HG02870 (cell line): ENCODE measurements around the gene GFER.
A peak's percentile ranks its signal among the peaks of the same experiment; 100 is the strongest.
"Not testable (repeated sequence)": the region's sequence is repeated elsewhere in the genome, so short reads cannot be mapped to it uniquely, and the experiment has no call there.

ENCODE experiments used
- ATAC-seq: cut with Tn5 transposase; IDR thresholded peaks from one replicate; pipeline ENCODE4 v1.9.1; 2021; ENCODE audit warnings: mild to moderate bottlenecking, moderate library complexity; ENCODE audit not compliant: unreplicated experiment

Gene GFER

DNA sequence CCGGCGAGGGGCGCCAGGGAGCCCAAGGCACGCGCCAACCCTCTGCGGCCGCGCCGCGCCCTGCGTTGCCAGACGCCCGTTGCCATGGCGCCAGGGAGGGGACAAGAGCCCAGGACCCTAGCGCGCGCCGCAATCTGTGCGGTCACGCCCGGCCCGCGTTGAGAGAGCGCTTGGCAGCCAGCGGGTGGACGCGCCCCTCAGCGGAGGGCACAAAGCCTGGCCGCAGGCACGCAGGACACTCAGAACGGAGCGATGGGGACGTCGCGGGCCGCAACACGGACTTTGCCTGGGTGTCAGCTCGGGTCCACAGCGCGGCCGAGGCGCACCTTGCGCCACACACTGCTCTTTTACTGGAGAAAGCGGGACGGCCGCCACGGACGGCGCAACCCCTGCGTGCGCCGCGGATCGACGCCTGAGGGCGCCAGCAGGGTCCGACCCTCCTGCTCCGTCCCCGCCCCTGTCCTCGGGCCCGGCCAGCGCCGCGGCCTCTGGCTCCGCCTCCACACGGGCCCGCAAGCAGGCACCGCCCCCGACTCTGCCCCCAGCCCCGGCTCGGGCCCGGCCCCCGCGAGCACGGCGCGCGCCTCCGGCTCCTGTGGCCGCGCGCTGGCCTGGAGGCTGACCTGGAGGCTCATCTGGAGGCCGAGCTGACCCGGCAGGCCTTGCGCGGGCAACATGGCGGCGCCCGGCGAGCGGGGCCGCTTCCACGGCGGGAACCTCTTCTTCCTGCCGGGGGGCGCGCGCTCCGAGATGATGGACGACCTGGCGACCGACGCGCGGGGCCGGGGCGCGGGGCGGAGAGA lies at the start of gene GFER:
GFER (plus strand) TSS at position 650 of the 803 bp plus-strand sequence; CDS start at position 676, 26 bp downstream.
- ATAC-seq: peak; percentile 76

DNA sequence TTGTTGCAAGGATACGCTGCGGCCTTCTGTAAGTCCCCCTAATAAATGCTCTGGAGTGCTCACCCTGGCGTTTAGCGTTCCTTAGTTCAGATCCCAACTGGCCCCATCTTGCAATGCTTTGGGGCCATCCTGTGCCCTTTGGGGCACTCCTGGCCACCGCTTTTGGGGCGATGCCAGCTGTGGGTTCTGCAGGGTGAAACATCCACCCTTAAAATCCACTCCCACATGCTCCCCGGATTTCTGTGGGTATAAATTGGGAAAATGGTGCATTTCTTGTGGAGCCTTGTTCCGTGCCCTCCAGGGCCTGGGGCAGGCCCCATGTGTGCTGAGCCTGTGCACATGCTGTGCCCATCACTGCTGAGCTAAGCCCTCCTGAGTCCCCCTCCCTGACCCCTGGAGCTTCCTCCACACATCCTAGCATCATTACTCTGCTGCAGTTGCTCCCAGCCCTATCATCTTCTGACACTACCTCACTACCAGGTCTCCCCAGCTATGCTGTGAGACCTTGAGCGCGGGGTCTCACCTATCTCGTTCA lies 47.0 kb upstream of the GFER start:
- no peak for ATAC-seq

DNA sequence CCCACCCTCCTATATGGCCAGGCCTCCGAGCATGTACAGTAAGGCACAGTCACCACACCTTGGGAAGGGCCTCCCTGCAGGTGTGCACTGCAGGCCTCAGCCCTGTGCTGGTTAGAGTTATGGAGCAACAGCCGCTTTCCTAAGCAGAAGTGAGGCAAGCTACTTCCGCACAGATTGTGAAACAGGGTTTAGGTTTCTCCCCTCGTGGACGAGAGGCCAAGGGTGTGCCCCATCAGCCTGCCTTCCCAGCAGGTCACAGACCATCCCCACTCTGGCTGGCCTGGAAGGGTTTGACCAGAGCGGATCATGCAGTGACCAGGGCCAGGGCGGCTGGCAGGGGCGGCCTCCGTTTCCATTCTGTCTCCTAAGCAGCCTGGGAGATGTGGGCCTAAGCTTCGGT lies 45.7 kb upstream of the GFER start:
- ATAC-seq: no peak

DNA sequence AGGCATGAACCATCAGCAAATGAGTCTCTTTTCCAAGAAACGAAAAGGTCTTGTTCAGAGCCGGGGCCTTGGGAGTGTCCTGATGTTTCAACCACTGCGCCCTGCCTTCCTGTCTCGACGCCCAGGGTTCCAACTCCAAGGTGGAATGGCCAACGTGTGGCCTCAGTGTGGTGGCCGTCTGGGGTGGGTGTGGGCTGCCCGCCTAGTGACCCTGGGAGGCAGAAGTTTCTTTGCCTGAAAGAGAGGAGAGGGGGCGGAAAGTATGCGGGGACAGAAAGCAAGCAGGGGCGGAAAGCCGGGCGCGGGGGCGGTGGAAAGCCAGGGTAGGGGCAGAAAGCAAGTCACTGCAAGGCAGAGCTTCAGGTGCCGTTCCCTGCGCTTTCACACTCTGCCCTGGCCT lies 45.1 kb upstream of the GFER start:
- no peak for ATAC-seq

DNA sequence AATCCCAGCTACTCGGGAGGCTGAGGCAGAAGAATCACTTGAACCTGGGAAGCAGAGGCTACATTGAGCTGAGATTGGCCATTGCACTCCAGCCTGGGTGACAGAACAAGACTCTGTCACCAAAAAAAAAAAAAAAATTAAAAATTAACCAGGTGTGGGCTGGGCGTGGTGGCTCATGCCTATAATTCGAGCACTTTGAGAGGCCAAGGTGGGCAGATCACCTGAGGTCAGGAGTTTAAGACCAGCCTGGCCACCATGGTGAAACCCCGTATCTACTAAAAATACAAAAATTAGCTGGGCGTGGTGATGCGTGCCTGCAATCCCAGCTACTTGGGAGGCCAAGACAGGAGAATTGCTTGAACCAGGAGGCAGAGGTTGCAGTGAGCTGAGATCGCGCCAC lies 44.2 kb upstream of the GFER start:
- not testable (repeated sequence) for ATAC-seq

DNA sequence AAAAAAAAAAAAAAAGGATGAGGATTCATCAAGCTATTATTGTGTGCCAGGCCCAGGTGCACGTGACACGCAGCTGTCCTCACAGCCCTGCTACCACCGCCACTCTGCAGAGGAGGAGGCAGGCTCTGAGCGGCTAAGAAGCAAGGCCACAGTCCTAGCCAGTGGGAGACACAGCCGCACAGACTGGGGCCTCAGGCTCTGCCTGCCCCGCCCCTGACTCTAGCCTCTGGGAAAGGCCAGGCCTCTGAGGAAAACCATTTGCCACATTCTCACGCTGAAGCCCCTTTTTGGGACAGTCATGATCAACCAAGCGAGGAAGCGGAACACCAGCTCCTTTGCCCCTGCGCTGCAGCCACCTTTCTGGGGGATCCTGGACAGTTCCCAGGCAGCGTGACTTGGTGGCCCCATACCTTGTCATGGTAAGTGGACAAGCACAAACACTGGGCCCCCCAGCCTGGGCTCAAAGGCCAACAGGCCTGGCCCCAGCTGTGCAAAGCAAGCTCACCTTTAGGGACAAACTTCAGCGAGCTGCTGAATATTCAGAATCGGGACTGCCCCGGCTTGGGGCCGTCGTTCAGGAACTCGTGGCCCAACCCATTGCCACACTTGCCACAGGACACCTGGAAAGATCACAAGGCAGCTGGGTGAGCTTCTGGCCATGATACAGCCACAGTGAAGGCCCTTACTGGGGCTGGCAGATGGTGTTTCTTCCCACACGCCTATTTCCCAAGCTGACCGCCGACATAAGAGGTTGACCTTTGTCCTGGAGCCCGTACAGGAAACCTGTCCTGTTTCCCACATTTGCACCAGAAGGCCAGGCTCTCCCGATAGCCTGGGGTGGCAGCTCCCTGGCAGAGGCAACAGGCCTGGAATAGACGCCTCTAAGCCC lies 43.5 kb upstream of the GFER start:
- no peak for ATAC-seq

DNA sequence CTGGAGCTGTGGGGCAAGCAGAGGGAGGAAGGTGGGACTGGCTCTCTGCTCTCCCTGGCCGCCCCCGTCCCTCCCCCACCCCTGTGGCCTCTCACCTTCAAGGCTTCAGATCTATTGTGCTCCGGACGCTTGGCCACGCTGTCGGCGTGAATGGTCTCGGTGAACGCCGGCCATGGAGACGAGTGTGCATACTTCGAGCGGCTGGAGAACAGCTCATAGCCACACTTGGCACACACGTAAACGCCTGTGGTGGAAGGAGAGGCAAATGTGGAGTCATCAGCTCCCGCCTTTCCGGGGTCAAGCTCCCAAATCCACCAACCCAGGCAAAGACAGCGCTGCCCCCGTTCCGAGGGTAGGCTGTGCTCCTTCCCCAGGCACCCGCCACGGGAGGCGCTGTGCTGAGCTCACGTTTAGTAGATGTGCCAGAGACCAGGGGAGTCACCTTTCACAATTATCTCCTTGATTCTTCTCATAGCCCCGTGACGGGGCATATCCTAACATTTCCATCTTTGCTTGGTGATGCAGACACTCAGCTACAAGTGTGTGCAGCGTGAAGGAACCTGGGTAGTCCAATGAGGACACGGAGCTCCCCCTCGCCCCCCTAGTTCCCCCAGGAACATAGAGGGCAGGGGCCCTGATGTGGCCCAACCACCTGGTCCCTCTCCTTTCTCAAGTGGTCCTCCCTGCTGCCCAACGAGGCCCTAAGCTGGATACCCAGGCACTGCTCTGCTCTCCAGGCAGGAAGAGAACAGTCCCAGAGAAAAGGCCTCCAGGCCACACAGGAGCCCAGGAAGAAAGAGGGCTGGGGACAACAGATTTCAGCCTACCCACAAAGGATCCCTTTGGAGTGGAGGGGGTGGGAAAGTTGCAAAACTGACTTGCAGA lies 42.6 kb upstream of the GFER start:
- ATAC-seq: no peak

DNA sequence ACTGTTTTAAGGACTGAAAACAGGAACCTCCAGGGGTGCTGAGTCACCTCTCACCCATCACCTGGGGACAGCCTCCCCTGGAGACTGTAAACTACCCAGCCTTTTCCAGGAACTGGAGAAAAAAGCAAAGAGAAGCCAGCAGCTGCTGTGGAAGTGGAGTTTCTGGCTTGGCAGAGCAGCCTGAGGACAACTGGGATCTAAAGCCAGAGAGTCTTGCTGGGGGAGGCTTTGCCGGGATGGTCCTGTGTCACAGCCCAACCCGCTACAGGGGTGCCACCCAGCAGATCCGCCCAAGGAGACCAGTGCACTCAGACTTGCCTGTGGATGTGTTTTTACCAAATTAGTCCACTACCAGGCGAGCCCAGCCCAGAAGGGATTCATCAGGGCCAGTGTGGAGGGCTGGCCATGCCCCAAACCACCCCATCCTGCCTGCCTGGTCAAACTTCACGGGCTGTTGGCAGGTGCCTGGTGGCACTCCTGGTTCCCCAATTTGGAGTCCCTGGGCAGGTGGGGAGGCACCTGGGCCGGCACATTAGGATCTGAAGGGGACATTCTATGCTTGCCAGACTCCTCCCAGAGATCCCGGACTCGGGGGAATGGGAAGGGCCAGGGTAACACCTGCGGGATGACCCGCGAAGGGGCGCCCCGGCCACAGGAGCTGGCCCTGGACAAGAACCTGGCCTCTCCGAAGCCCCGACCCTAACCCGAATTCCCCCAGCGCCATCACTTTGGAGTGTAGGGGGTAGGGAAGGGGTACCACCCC lies 41.8 kb upstream of the GFER start:
- no peak for ATAC-seq

DNA sequence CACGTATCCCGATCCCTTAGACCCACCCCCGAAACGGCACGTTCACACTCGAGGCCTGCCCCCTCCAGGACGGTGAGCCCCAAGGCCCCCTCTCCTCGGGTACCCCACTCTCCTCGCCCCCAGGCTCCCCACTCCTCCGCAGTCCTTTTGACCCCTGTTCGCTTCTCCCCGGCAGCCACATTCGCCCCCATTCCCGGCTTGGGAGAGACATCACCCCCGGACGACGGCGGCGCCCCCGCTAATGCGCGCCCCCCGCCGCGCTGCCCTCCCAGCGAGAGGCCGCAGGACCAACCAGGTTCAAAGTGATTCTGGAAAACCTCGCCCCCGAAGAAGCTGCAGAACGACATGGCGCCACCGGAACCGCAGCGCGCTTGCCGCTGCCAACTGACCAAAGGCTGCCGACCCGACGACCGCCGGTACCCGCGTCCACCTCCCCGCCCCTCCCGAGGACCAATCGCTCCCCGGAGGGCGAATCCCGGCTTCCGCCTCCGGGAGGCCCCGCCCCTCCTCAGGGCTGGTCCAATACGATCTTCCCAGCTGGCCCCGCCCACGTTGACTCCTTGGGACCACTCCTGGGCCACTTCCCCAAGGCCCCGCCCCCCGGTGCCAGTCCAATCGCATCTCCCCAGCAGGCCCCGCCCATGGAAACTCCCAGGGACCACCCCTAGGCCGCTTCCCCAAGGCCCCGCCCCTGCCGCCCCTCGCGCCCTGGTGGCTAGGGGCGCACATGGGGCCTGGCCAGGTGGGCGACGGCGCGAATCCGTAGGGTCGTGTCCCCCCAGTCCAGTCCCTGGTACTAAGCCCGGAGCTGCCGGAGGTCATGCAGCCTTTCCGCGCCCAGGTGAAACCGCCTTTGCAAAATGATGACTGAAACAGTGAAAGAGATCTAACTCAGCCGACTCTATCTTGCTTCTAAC lies 40.9 kb upstream of the GFER start, which contains the start of gene MSRB1:
MSRB1 (minus strand) TSS at position 390 of the 917 bp plus-strand sequence; CDS start at position 347, 43 bp downstream.
- ATAC-seq: peak; percentile 81

DNA sequence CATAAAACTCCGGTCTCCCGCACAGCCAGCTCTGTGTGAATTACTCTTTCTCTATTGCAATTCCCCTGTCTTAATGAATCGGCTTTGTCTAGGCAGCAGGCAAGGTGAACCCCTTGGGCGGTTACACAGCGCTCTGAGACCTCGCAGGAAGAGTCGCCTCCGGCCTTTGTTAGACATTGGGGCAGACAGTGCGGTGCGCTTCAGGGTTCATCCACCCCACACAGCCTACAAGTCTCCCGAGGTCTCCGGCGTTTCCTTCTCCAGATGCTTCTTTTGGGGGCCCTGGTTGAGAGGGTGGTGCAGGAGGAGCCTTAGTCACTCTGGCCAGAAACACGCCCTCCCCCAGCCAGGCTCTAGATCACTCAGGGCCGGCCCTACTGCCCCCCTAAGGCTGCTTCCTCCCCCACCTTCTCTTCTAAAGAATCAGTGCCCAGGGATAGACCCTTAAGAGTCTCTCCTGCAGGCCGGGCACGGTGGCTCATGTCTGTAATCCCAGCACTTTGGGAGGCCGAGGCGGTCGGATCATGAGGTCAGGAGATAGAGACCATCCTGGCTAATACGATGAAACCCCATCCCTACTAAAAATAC lies 39.3 kb upstream of the GFER start:
- ATAC-seq: no peak

DNA sequence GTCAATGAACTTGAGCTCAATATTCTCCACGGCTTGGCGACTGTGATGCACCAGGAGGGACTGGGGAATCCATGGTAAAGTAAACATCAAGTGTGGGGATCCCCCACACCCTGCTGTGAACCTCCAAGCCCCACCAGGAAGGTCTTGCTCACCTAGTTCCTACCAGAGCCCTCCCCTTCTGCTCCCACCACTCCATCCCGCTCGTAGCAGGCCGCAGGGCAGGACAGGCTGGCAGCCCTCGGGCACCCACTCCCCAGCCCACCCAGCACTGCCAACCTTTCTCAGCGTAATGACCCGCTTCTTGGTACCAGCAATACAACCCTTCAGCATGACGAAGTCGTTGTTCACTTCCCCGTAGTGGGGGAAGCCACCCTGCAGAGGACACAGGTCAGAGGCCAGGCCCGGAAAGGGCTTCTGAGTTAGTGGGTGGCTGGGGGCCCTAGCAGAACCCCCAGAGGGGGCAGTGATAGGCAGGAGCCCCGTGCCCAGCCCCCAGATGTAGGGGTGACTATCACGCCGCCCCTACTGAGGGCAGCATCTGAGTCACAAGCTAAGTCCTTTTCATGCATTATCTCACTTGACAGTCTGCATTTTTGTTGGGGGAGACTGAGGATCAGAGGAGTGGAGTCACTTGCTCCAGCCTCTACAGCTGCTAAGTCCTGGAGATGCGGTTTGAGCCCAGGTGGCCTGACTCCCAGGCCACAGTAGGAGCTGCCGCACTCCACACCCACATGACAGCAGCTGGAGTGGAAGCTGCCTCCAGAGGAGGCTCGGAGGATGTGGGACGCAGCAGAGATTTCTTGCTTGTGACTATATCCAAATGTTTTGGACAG lies 38.2 kb upstream of the GFER start:
- ATAC-seq: no peak

DNA sequence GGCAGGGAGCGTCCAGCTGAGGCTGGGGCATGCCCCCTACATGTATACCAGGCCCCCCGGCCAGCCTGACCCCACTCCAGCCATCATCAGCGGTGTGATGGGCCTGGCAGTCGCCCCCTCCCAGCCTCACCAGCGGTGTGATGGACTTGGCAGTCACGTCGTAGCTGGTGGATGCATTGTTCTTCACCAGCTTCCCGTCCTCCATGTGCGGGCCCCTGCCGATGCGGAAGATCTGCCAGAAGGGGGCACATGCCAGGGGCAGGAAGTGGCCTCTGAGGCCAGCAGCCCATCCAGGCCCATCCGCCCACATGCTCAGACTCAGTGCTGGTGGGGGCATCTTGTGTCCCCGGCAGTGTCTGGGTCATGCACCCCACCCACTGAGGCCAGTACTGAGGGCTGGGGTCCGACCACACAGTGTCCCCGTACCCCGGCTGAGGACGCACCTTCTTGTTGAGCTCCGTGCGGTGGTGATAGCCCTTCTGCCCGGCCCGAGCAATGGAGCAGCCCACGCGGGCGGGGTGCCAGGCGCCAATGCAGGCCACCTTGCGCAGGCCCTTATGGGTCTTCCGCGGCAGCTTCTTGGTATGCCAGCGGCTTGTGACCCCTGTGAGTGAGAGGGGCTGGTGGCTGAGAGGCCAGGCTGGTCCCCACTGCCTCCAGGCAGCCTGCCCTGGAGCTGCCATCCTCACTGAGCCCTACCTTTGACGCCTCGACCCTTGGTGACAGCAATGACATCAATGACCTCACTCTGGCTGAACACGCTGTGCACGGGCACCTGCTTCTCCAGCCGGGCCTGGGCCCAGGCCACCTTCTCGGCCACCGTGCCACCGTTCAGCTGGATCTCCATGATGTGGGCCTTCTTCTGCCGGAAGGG lies 37.3 kb upstream of the GFER start:
- no peak for ATAC-seq

DNA sequence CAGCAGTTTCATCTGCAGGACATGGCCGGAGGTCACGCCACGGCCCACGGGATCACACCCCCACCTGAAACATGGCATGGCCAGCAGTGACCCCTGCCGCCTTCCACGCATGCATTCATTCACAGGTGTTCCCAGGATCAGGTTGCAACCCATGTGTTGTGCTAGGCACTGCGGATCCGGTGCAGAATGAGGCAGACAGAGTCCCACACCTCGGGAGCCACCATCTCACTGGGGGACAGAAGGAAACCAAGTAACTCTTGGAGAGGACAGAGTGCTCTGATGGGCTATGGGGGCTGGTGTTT lies 36.7 kb upstream of the GFER start:
- ATAC-seq: no peak

DNA sequence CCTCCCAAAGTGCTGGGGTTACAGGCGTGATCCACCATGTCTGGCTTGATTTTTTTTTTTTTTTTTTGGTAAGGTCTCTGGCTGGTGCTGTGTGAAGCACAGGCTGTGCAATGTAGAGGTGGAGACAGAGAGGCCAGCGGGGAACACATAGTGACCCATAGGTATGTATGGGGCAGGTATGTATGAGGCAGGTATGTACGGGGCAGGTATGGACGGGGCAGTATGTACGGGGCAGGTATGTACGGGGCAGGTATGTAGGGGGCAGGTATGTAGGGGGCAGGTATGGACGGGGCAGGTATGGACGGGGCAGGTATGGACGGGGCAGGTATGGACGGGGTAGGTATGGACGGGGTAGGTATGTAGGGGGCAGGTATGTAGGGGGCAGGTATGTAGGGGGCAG lies 34.5 kb upstream of the GFER start:
- ATAC-seq: no peak

DNA sequence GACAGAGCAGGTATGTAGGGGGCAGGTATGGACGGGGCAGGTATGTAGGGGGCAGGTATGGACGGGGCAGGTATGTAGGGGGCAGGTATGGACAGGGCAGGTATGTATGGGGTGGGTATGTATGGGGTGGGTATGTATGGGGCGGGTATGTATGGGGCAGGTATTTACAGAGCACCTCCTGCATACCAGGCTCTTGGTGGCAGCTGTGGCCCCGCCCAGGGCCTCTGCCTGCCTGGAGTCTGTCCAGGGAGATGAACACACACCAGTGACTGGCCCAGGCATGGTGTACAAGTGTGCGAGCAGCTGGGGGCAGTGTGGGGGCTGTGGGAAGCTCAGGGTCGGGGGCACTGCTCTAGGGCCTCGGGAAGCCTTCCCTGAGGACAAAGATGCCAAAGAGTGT lies 33.9 kb upstream of the GFER start:
- no peak for ATAC-seq

DNA sequence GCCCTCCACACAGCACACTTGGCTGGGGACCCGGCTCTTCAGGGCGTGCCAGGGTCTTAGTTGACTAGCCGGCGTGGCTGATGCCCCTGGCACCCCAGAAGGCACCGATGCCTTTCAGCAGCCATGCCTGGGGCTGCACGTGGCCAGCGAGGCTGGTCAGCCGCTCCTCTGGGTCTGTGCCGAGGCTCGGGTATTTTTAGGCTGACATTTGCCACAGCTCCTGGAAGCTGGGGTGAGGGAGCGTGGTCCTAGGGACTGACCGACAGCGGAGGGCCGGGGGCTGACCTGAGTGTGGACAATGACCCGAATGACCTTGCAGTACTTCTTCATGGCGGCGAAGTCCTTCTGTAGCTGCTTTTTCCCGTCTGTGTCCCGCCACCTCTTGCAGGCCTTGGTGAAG lies 33.4 kb upstream of the GFER start:
- no peak for ATAC-seq

DNA sequence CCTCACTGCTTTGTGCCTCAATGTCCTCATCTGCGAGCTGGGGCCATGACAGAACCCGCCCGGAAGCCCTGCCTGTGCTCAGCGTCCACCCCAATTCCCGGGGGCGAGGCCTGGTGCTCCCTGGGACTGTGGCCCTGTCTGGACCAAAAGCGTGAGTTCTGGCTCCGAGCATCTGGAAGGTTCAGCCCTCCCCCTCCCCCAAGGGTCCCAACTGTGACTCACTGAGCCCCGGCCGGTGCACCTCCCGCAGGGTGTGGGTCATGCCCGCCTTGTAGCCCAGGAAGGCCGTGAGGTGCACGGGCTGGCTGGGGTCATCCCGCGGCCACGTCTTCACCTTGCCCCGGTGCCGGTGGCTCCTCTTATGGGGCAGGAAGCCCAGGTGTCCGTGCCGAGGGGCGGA lies 30.3 kb upstream of the GFER start:
- ATAC-seq: no peak
